HG02588 (cell line): ENCODE data around the gene LAP3.
A peak's percentile ranks its signal among the peaks of the same experiment; 100 is the strongest.
"Not testable (repeated sequence)": the region's sequence is repeated elsewhere in the genome, so short reads cannot be mapped to it uniquely, and the experiment has no call there.

Experiments
- ATAC-seq: cut with Tn5 transposase; IDR thresholded peaks from one replicate; pipeline ENCODE4 v1.9.1; 2021; ENCODE audit warnings: mild to moderate bottlenecking, moderate library complexity; ENCODE audit not compliant: unreplicated experiment

LAP3 gene

DNA sequence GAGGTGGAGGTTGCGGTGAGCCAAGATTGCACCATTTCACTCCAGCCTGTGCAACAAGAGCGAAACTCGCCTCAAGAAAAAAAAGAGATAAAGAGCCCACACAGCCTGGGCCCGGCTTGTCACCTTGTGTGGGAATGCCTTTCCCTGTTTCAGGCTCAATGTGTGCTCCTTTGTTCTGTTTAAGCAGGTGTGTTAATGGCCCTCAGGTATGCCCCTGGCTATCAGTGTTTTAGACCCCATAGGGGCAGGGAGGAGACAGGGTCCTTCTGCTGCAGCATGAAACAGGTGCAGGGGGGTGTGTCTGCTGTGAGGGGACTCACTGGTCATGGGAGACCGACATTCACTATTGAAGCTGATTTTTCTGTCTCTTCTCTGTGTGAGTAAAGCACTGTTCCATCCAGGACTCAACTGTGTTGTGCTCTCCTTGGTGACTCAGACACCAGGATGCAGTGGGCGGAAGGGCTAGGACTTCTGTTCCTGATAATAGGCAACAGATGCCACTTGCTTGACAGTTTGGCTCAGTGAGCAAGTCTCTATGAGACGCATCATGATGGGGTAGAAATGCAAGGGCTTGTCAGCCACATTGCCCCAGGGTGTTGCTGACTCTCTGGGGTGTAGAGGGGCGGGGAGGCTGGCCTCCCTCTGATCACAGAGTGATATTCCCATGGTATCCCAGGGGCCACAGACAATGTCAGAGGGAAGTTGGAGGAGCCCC is 15.6 kb upstream of the LAP3 start:
- no peak for ATAC-seq

DNA sequence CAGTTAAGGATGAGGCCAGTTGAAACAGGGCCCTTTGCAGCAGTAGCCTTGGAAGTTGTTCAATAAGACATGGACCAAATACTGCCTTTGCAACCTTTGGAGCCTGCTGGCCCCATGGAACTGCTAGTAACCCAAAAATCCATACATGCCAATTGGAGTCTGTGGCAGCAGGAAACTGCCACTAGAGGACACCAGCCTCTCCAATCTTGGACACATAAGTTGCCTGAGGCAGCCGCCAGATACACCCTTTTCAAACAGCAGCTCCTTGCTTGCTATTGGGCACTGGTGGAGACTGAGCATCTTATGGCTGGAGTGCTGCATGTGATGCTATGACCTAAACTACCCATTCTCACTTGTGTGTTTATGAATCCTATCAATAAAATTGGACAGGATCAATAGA is 14.8 kb upstream of the LAP3 start:
- ATAC-seq, result no peak

DNA sequence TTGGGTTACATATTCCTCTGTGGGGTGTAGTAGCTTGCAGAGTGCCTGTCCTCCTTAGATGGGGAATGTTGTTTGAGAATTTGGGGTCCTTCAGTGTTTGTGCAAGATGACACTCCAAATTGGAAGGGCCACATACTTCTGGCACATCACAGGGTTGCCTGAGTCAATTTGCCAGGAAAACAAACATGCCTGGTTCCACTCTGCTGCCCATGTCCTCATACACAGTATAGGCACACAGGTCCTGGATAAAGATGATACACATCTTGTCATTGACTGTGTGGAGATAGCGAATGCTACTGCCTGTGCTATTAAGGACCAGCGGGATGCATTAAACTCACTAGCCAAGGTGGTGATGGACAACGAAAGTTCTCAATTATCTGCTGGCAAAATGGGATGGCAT is 11.2 kb upstream of the LAP3 start:
- no peak for ATAC-seq

DNA sequence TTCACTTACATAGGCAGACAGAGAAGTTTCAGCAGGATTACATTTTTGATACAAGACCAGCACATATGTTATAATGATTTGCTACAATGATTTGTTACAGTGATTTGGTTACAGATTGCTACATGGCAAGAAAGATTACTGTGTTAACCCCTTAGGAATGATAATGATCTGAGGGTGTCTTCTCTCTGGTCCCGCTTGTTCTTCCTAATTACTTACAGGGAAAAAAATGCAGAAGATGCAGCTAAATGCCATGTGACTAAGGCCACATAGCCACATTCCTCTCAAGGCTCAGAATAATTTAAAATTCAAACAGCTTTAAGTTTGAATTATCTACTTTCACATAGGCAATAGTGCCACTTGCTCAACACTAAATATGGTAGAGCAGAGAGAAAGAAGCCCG is 9.7 kb upstream of the LAP3 start:
- ATAC-seq, result no peak

DNA sequence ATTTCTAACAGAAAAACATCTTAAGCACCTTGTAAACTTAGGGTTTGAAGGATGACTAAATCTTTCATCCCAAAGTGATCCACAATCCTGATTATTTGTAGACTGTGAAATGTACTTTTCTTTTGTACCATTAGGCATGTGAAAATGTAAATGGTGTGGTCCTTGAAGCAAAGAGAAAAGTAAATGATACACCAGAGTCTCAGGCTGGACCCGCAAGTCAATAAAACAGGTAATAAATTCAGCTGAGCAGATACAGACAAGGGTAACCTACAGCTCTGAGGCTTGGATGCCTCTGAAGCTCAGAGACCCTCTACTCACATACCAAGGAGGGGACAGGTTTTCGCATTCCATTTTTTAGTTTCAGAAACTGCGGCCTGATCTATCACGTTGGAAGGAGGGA is 2.8 kb upstream of the LAP3 start:
- no peak for ATAC-seq

DNA sequence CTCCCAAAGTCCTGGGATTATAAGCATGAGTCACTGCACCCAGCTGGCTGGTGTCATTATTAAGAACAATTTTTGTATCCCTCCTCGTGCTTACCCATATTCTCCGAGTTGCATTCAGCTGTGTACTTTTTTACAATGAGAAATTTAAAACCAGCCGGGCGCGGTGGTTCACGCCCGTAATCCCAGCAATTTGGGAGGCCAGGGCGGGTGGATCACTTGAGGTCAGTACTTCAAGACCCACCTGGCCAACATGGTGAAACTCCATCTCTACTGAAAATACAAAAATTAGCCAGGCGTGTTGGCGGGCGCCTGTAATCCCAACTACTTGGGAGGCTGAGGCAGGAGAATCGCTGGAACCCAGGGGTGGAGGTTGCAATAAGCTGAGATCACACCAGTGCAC is 1.8 kb upstream of the LAP3 start:
- not testable (repeated sequence) for ATAC-seq

DNA sequence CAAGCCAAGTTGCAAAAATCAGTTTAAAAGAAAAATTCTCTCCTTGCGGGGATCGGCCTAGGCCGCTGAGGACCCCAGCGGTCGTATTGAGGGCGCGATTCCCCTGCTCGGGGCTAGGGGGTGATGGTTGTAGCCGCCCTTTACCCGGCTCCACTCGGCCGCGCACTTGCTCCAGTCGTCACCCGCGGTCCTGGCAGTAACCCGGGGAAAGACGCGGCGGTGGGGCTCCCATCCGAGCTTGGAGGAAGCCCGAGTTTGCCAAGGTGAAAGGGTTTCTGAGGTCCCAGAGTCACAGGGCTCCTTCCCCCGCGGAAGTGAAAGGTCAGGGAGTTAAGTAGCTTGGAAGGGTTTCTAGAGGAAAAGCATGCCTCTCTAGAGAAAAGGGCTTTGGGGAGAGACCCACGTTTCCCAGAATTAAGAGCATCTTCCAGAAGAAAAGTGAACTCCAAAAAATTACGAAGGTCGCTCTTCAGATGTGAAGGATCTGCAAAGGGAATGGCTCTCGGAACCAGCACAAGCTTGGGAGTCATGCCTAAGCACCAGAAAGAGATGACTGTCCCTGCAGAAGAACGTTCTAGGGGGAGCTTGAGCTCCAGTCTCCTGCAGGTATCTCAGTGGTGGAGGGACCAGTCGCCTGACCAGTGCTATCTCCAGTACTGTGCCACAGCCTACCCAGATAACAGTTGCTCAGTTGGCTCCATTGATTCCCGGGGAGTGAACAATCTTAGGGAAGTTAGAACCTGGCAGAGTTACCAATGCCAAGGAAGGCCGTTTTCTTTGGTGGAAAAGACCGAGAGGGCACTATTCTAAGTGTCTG is 875 bp downstream of the LAP3 start:
- ATAC-seq, result peak; percentile 7

DNA sequence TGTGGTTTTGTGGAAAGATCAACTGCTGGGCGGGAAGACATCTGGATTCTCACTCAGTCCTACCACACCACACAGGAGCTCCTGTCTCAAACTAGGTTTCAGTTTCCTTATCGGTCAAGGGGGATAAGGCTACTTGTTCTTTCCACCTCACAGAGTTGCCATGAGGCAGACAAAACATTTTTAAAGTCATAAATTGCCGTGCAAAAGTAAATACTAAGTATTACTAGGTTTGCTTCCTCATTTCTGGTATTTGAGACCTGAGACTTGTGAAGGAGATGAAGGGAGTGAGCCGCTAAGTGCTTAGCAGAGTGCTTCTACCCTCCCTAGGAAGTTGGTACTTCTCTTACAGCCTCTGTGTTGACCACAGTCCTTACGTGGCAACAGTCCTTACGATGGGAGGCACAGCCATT is 1.5 kb downstream of the LAP3 start:
- peak; percentile 24 for ATAC-seq

DNA sequence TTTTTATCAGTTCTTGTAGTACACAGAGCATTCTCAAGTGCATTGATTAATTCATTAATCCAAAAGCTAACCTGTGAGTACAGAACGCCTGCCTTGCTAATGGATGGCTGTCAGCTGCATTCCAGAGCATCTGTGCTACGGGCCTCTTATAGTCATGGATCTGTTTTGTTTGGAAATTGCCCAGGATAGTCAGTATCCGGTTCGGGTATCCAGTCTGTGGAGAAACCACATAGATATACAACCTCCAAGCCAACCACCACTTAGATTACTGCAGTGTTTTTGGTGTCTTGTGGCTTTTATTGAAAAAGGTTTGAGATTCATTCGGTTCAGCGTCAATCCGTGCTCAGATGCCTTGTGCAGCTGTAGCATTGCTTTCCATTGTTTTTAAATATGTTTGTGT is 4.0 kb downstream of the LAP3 start:
- no peak for ATAC-seq

DNA sequence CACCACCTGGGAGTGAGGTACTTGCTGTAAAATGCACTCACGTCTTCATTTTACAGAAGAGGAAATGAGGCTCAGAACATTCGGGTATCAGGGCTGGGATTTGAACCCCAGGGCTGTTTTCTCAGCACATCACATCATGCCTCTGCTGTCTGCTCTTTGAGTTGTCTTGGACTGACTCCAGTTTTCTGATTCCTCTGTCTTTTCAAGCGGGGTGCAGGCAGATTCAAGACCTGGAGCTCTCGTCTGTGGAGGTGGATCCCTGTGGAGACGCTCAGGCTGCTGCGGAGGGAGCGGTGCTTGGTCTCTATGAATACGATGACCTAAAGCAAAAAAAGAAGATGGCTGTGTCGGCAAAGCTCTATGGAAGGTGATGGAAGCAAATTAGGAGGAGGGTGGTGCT is 6.3 kb downstream of the LAP3 start:
- no peak for ATAC-seq

DNA sequence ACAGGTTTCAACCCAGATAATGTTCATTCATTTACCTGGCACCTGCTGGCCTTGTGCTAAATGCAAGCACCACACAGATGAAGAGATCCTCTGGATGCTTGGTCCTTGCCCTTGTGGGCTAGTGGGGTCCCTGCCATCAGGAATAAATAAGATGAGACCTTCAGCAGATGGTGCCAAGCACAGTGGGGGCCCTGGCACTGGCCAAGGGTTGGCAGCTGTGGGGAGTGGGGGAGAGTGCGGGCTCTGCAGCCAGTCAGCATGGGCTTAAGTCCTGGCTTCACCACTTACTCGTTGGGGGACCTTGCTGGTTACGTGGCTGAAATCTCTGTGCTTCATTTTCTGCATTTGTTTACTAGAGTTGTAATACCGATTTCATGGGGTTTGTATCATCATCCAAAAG is 6.9 kb downstream of the LAP3 start:
- ATAC-seq, result no peak

DNA sequence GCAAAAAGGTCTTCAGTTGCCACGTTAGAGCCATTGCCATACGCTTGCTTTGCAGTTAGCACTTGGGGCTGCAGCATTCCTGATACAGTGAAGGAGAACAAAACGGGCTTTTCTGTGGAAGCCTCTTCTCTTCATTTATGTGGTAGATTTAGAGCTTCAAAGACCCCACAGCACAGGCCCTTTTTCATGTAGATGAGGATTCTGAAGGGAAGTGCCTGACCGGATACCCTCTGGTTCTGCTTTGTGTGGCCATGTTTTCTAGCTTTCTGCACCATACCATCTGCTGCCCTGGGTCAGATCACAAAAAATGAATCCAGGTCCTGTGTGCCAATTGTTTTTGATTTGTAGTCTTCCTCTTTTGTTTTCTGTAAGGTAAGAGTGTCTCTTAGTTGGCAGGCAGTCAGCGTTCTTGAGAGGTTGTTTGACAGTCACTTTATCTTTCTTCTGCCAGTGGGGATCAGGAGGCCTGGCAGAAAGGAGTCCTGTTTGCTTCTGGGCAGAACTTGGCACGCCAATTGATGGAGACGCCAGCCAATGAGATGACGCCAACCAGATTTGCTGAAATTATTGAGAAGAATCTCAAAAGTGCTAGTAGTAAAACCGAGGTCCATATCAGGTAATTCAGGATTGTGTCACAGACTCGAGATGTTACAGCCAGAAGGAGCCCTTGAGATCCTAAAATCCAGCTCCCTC is 7.7 kb downstream of the LAP3 start:
- no peak for ATAC-seq

DNA sequence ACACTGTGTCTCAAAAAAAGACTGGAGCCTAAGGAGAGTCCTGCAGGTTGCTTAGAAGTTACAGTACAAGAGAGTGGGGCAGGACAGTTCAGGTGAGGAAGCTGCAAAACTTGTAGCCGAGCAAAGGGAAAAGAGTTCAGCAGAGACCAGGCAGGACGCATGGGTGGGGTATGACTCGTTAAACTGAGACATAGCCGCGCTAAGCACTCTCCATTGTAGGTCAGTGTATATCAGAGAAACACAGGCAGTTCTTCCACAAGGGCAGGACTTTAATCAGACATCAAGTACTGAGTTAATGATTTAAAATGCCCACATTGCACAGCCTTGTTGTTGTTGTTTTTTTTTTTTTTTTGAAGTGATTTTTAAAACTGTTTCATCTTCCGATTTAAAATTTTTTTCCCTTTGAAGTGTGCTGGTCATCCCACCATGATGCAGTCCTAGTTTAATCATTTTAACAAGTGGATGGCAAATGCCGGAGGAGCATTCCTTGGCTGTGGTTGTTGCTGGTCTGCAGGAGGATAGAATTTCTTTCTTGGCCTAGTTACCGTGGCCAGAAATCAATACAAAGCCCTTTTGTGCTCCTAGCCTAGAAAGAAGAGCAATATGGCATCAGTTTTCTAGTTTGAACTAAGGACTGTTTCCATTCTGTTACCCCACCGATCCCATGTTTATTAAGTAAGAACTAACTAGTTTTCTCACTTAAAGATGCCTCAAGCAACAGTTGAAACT is 10.3 kb downstream of the LAP3 start:
- no peak for ATAC-seq

DNA sequence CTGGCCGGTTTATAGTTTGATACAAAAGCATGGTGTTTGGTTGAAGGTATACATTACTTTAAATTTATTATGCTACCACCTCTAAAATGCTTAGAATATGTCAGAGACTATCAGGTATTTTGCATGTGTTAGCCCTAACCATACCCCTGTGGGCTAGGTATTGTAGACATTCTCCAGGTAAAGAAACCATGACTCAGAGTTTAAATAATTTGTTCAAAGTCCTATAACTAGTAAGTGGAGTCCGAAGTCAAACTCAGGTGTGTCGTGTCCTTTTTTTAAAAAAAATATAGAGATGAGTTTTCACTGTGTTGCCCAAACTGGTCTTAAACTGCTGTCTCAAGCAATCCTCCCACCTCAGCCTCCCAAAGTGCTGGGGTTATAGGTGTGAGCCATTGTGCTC is 12.4 kb downstream of the LAP3 start:
- ATAC-seq, result no peak

DNA sequence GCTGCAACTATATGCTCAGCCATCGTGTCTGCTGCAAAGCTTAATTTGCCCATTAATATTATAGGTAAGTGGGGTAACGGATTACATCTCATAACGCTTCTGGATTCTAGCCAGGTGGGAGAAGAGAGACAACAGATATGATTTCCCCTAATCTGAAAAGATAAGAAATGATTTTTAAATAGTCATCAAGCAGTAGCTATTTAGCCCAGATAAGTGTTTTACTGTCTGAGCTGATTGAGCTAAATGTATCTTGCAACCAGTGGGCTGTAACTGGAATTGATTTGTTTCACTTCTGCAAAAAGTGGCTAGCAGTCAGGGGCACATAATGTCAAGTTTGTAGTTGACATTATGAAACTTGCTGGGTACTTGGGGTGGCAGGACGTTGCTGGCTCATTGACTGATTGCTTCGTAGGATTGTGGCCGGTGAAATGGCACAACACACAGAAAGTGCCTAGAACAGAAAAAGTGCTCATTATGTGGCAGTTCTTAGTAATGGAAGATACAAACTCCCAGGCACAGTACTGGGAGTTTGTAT is 18.5 kb downstream of the LAP3 start:
- peak; percentile 89 for ATAC-seq

DNA sequence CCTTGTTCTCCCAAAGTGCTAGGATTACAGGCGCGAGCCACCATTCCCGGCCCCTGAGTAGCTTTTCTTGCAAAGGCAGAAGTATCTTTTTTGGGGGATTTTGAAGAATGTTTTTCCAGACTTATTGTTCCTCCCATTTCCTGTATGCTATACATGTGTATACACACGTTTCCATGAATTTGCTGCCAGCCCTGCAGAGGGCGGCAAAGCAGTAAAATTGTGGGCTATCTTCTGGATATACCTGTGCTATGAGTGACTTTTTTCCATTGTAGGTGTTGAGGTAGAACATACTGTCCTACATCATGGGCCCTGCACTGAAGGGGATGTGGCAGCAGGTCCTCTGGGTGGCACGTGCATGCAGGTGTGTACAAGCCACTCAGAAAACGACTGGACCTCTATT is 20.5 kb downstream of the LAP3 start:
- no peak for ATAC-seq

DNA sequence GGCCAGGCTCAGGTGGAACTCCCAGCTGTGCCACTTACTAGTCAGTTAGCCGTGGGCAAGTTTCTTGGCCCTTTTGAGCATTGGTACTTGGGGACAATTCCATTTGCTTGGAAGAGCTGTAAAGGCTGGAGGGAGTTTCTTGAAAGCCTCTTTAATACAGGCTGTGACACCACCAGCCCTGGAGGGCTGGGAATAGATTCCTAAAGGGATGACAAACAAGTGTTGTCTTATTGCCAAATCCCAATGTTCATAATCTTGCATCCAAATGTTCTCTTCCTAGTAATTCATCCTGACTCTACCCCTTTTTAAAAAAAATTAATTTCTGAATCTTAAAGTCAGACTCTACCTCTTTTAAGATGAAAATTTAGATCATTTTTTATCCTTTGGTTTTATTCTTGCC is 22.8 kb downstream of the LAP3 start:
- ATAC-seq, result no peak

DNA sequence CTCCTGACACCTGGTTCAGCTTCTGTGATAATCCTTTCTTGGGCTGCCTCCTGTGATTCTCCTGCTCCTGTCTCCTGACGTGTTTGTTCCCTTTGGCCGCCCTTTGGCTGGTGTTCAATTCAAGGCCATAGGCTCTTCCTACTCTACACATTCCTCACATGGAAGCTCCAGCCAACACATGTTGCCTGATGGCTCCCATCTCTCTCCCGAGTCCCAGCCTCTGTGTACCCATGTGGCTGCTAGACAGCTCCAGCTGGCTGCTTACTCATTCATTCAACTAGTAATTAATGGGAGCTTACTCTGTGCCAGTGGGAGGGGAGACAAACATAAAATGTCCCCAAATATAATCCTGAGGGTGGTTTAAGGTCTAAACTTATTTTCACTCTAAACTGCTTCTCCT is 28.2 kb downstream of the LAP3 start:
- ATAC-seq, result no peak

DNA sequence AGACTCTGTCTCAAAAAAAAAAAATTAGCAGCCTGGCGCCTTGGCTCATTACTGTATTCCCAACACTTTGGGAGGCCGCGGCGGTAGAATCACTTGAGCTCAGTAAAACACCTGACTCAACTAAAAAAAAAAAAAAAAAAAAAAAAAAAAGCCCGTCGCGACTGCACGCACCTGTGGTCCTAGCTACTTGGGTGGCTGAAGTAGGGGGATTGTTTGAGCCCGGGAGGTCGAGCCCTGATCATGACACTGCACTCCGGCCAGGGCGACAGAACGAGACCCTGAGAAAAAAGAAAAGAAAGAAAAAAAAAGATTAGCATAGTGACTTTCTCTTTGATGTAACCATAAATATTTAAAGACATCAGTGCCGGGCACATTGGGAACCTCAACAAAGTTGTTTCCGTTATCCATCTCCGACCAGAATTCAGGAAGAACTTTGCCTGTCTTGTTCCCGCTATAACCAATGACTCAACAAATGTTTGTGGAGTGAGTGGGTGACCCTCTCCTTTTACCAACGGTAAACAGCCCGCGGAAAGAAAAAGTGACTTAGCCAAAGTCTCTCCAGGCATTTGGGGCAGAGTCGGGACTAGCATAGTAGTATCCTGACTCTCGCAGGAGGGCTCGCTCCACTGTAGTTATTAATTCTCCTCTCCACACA is 36.9 kb downstream of the LAP3 start:
- ATAC-seq, result peak; percentile 48
